ENCODE results near the gene SLC8A1.

GRCh38 chr2:40416486-40416885 is 35.4 kb downstream of the SLC8A1 start:
- TF ChIP-seq CTCF (IDR thresholded peaks at IDR 0.05) (no peak), POLR2A (IDR thresholded peaks at IDR 0.05) (no peak)
